WTC11 (cell line): ENCODE data around the gene MMP21. TPM values are rescaled to one million over a fixed set of nuclear protein-coding genes. Genes with fewer than 3 reads are reported as not detected.

Source experiments
- ATAC-seq: fragments of 200-7000 bp; cut with Tn5 transposase; 2 replicates; pipeline ENCODE4 v1.10.0; 2021; ENCODE audit warnings: mild to moderate bottlenecking, moderate library complexity
- CTCF ChIA-PET: fragments of 300-600 bp; sonication (Branson Sonifier 250); formaldehyde crosslinking; loops from one replicate; lab custom pipeline; 2021; ENCODE audit warnings: antibody characterized with exemption; lab: Charles Lee
- POLR2A ChIA-PET: fragments of 350-600 bp; sonication (Branson Sonifier 250); formaldehyde crosslinking; loops from one replicate; lab custom pipeline; 2021; ENCODE audit warnings: antibody characterized with exemption; lab: Charles Lee
- DNase-seq: peaks from one replicate; pipeline ENCODE4 v3.0.0; 2021; ENCODE audit warnings: low spot score
- H3K27ac Mint-ChIP-seq: 2 replicates; pipeline ENCODE4 v1.8.0; 2021; ENCODE audit warnings: mixed read lengths
- H3K27me3 Mint-ChIP-seq: 2 replicates; pipeline ENCODE4 v1.8.0; 2021; ENCODE audit warnings: low read depth, mild to moderate bottlenecking, moderate library complexity, mixed read lengths
- H3K36me3 Mint-ChIP-seq: 2 replicates; pipeline ENCODE4 v1.8.0; 2021; ENCODE audit warnings: mixed read lengths
- H3K4me1 Mint-ChIP-seq: 2 replicates; pipeline ENCODE4 v1.8.0; 2022; ENCODE audit warnings: mixed read lengths
- H3K4me3 Mint-ChIP-seq: 2 replicates; pipeline ENCODE4 v1.8.0; 2021; ENCODE audit warnings: mild to moderate bottlenecking, moderate library complexity, mixed read lengths
- H3K9me3 Mint-ChIP-seq: 2 replicates; pipeline ENCODE4 v1.8.0; 2021; ENCODE audit warnings: mixed read lengths
- ATF3 ChIP-seq: sonication (generic); formaldehyde crosslinking; conservative IDR thresholded peaks from 2 replicates; pipeline ENCODE4 v1.8.1; 2022; ENCODE audit warnings: mild to moderate bottlenecking, missing genetic modification reagents
- CREB1 ChIP-seq: sonication (generic); formaldehyde crosslinking; IDR thresholded peaks from 2 replicates; pipeline ENCODE4 v1.8.0; 2023; ENCODE audit warnings: mild to moderate bottlenecking, missing genetic modification reagents
- E2F1 ChIP-seq: sonication (generic); formaldehyde crosslinking; IDR thresholded peaks from 2 replicates; pipeline ENCODE4 v1.8.0; 2022; ENCODE audit warnings: mild to moderate bottlenecking, missing genetic modification reagents
- ELF4 ChIP-seq: sonication (generic); formaldehyde crosslinking; IDR thresholded peaks from 2 replicates; pipeline ENCODE4 v1.8.1; 2022; ENCODE audit warnings: low read depth, mild to moderate bottlenecking, moderate library complexity, missing genetic modification reagents
- EMX1 ChIP-seq: fragments of 250-450 bp; sonication (Bioruptor Pico); IDR thresholded peaks from 2 replicates; pipeline ENCODE4 v1.8.0; 2021; ENCODE audit warnings: mild to moderate bottlenecking
- ESRRA ChIP-seq: sonication (generic); formaldehyde crosslinking; IDR thresholded peaks from 2 replicates; pipeline ENCODE4 v1.8.1; 2022; ENCODE audit warnings: mild to moderate bottlenecking, missing genetic modification reagents, borderline replicate concordance
- FOXJ3 ChIP-seq: sonication (generic); formaldehyde crosslinking; IDR thresholded peaks from 2 replicates; pipeline ENCODE4 v1.9.0; 2021; ENCODE audit warnings: missing genetic modification reagents, mild to moderate bottlenecking, borderline replicate concordance
- FOXP1 ChIP-seq: sonication (generic); formaldehyde crosslinking; IDR thresholded peaks from 2 replicates; pipeline ENCODE4 v1.8.0; 2022; ENCODE audit warnings: missing genetic modification reagents, mild to moderate bottlenecking, moderate library complexity, borderline replicate concordance
- HMGXB4 ChIP-seq: sonication (generic); formaldehyde crosslinking; IDR thresholded peaks from 2 replicates; pipeline ENCODE4 v1.8.1; 2023; ENCODE audit warnings: mild to moderate bottlenecking, moderate library complexity, missing genetic modification reagents
- IRF1 ChIP-seq: sonication (generic); formaldehyde crosslinking; IDR thresholded peaks from 2 replicates; pipeline ENCODE4 v1.8.0; 2023; ENCODE audit warnings: missing genetic modification reagents
- KAT7 ChIP-seq: sonication (generic); formaldehyde crosslinking; IDR thresholded peaks from 2 replicates; pipeline ENCODE4 v1.8.1; 2023; ENCODE audit warnings: missing genetic modification reagents, mild to moderate bottlenecking, borderline replicate concordance
- MLX ChIP-seq: sonication (generic); formaldehyde crosslinking; IDR thresholded peaks from 2 replicates; pipeline ENCODE4 v1.8.1; 2023; ENCODE audit warnings: mild to moderate bottlenecking, missing genetic modification reagents, moderate library complexity
- NFE2L1 ChIP-seq: sonication (generic); formaldehyde crosslinking; IDR thresholded peaks from 2 replicates; pipeline ENCODE4 v1.8.1; 2023; ENCODE audit warnings: missing genetic modification reagents
- NR1H2 ChIP-seq: sonication (generic); formaldehyde crosslinking; IDR thresholded peaks from 2 replicates; pipeline ENCODE4 v1.9.0; 2021; ENCODE audit warnings: mild to moderate bottlenecking, moderate library complexity, missing genetic modification reagents
- PRDM15 ChIP-seq: sonication (generic); formaldehyde crosslinking; IDR thresholded peaks from 2 replicates; pipeline ENCODE4 v1.8.0; 2022; ENCODE audit warnings: missing genetic modification reagents
- RORB ChIP-seq: fragments of 250-450 bp; sonication (Bioruptor Pico); IDR thresholded peaks from 2 replicates; pipeline ENCODE4 v1.9.0; 2021; ENCODE audit warnings: mild to moderate bottlenecking
- SMAD4 ChIP-seq: sonication (generic); formaldehyde crosslinking; IDR thresholded peaks from 2 replicates; pipeline ENCODE4 v1.8.0; 2022; ENCODE audit warnings: mild to moderate bottlenecking, missing genetic modification reagents
- TP53 ChIP-seq: sonication (generic); formaldehyde crosslinking; IDR thresholded peaks from 2 replicates; pipeline ENCODE4 v1.8.1; 2023; ENCODE audit warnings: mild to moderate bottlenecking, missing genetic modification reagents
- ZBTB43 ChIP-seq: sonication (generic); formaldehyde crosslinking; IDR thresholded peaks from 2 replicates; pipeline ENCODE4 v1.8.1; 2023; ENCODE audit warnings: mild to moderate bottlenecking, missing genetic modification reagents
- ZNF219 ChIP-seq: sonication (generic); formaldehyde crosslinking; IDR thresholded peaks from 2 replicates; pipeline ENCODE4 v1.8.0; 2023; ENCODE audit warnings: missing genetic modification reagents, mild to moderate bottlenecking, borderline replicate concordance
- ZSCAN18 ChIP-seq: fragments of 250-450 bp; sonication (Bioruptor Pico); IDR thresholded peaks from 2 replicates; pipeline ENCODE4 v2.1.2; 2022; ENCODE audit warnings: mild to moderate bottlenecking, moderate library complexity
- total RNA-seq: library from RNA; stranded (reverse); gene quantifications from 3 replicates; pipeline ENCODE4 v1.2.3, GENCODE V29; 2021

The MMP21 gene
- total RNA-seq, 1 experiment from 2014 or later: not detected

GRCh38 chr10:125734823-125735222, 40.8 kb downstream of the MMP21 start (continued):
- TF ChIP-seq ZSCAN18 (CRISPR knock-in tag) (no peak), ZBTB43 (CRISPR knock-in tag) (no peak), EMX1 (CRISPR knock-in tag) (no peak), TP53 (CRISPR knock-in tag) (no peak), E2F1 (CRISPR knock-in tag) (no peak)
- TF ChIP-seq, all 79 proteins: peak for 0

GRCh38 chr10:125734148-125734547, 41.5 kb downstream of the MMP21 start:
- Mint-ChIP-seq H3K4me3 (no peak overlapping the region), H3K27me3 (no peaks in the 10 kb centered on the region), H3K36me3 (peaks cover 84% of the 10 kb centered on the region), H3K4me1 (no peaks in the 10 kb centered on the region), H3K9me3 (no peaks in the 10 kb centered on the region), H3K27ac (no peak overlapping the region)
- CTCF ChIA-PET: no interaction called here
- POLR2A ChIA-PET: no interaction called here
- DNase-seq (no peak), ATAC-seq (no peak)
- TF ChIP-seq IRF1 (CRISPR knock-in tag): no peak
- TF ChIP-seq CREB1 (CRISPR knock-in tag): no peak
- no peak for TF ChIP-seq ZNF219 (CRISPR knock-in tag)
- TF ChIP-seq SMAD4: no peak
- no peak for TF ChIP-seq ESRRA (CRISPR knock-in tag)

GRCh38 chr10:125727436-125727835, 48.2 kb downstream of the MMP21 start:
- ChIA-PET CTCF (no interaction called here), POLR2A (no interaction called here)
- Mint-ChIP-seq H3K36me3 (peaks cover 81% of the 10 kb centered on the region), H3K27me3 (no peaks in the 10 kb centered on the region), H3K27ac (no peak overlapping the region), H3K4me1 (no peaks in the 10 kb centered on the region), H3K4me3 (no peak overlapping the region), H3K9me3 (no peaks in the 10 kb centered on the region)
- ATAC-seq (no peak), DNase-seq (no peak)
- no peak for TF ChIP-seq NFE2L1
- no peak for TF ChIP-seq ESRRA (CRISPR knock-in tag)
- no peak for TF ChIP-seq FOXJ3 (CRISPR knock-in tag)
- TF ChIP-seq HMGXB4 (CRISPR knock-in tag): no peak
- TF ChIP-seq FOXP1 (CRISPR knock-in tag): no peak
- TF ChIP-seq IRF1 (CRISPR knock-in tag): no peak
- no peak for TF ChIP-seq PRDM15 (CRISPR knock-in tag)
- TF ChIP-seq ATF3 (CRISPR knock-in tag): no peak
- no peak for TF ChIP-seq KAT7 (CRISPR knock-in tag)
- no peak for TF ChIP-seq ELF4 (CRISPR knock-in tag)
- TF ChIP-seq RORB (CRISPR knock-in tag): no peak
- TF ChIP-seq NR1H2 (CRISPR knock-in tag): no peak
- no peak for TF ChIP-seq MLX (CRISPR knock-in tag)
